22Rv1 (cell line): ENCODE data around the gene CMTM7.

Experiments used
- CTCF ChIP-seq: fragments of 450-650 bp; IDR thresholded peaks from 2 replicates; pipeline ENCODE4 v1.5.1; 2017; ENCODE audit warnings: mild to moderate bottlenecking
- ZFX ChIP-seq: fragments of 450-650 bp; IDR thresholded peaks from 2 replicates; pipeline ENCODE4 v1.6.1; 2017; ENCODE audit warnings: antibody characterized with exemption, borderline replicate concordance

- TF ChIP-seq CTCF (no peak), ZFX (no peak)
These were observed 33.1 kb downstream of the CMTM7 start for GRCh38 chr3:32424581-32425250.
